GM10266 (cell line): ENCODE measurements around the gene C19orf81.

Experiments used
- DNase-seq: peaks from one replicate; pipeline ENCODE4 v3.0.0; 2012; ENCODE audit errors: extremely low spot score
- CTCF ChIP-seq: IDR thresholded peaks from 2 replicates; pipeline ENCODE4 v1.5.1; 2012; ENCODE audit warnings: mild to moderate bottlenecking, low read depth; ENCODE audit not compliant: control insufficient read depth, insufficient read depth; ENCODE audit errors: missing control alignments

The C19orf81 gene

DNA sequence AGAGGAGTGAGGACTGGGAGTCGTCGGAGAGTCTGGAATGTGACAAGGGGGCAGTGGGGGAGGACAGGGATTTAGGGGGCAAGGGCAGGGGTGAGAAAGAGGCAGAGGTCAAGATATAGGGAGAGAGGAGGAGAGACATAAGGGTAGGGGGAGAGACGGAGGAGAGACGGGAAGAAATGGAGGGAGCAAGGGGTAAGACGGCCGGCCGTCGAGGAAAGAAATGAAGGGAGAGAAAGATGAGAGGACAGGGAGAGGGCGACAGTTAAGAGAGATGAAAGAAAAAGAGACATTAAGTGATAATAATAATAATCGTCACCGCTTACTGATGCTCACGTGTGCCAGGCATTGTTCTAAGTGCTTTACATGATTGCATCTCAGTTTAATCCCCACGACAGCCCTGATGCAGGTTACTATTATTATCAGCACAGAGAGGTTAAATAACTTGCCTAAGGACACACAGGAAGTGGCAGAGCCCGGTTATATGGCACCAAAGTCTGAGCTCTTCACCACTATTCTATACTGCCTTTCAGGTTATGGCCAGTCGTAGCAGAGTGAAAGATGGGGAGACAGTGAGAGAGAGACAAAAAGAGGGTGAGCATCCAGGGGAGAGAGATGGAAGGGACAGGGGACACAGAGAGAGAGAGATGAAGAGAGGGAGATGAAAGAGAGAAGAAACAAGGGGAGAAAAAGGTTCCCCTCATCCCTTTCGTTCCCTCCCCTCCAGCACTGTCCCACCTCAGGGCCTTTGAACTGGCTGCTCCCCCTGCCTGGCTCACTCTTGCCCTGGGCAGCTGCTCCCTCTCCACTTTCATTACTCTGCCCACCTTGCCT lies 13.6 kb downstream of the C19orf81 start:
- no peak for TF ChIP-seq CTCF
- DNase-seq, result no peak

DNA sequence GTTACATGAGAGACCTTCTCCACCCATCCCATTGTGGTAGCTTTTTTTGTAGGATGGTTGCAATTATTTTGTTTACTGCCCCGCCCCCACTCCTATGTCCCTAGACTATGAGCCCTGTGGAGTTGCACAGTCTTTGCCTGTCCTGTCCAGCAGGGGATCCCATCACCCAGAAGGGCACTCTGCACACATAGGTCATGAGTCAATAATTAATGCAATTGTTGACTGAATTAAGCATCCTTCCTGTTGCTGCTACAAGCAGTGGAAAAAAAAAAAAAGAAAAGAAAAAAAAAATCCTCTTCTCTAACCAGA lies 14.2 kb downstream of the C19orf81 start:
- TF ChIP-seq CTCF, result no peak

DNA sequence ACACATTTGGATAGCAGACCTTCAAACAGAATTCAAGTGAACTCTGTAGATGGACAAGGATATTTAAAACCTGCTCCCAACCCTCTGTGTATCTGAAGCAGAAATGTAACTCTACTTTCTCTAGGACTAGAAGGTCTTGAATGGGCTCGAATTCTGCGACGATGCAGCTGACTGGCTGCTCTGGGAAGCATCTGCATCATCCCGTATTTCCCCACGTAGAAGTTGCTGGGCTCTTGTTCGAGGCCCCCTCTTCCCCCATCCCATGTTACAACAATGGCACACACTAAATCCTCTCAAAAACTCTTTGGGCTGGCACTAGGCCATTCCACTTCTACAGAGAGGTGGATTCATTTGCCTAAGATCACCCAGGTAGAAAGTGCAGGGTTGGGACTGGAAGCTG lies 15.0 kb downstream of the C19orf81 start:
- no peak for TF ChIP-seq CTCF
- no peak for DNase-seq

More for the DNA sequence above, 14.2 kb downstream of the C19orf81 start:
- DNase-seq, result no peak

DNA sequence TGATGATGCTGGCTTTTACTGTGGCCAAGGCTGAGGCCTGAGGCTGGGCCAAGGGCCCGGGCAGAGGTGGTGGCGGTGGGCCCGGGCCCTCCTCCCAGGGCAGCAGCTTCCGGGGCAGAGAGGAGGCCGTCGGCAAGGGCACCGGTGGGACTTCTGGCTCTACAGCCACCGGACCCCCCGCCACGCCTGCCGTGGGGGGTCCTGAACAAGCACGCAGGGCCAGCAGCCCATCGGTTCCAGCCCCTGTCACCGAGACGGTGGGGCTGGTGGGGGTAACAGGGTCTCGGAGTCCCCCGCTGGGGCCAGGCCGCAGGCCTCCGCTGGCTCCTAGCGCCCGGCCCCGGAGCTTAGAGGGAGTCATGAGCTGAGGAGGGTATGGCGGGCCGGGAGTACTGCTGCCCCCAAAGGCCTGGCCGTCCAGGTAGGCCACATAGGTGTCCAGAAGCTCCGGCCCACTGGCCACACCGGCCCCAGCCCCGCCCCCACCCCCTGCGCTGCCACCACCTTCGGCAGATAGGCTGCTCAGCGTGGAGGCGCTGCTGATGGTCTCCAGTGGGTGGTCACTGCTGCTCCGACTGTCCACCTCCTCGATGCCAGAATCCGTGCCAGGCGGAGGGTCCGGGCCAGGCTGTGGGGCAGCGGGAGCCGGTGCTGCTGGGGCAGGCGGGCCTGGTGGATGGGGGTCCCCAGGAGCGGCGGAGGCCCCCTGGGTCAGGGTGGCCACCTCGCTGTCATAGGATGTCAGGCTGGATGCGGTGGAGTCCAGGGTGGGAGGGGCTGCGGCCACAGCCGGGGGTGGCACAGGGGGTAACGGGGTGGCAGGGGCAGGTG lies 17.3 kb downstream of the C19orf81 start:
- no peak for TF ChIP-seq CTCF
- DNase-seq, result no peak

DNA sequence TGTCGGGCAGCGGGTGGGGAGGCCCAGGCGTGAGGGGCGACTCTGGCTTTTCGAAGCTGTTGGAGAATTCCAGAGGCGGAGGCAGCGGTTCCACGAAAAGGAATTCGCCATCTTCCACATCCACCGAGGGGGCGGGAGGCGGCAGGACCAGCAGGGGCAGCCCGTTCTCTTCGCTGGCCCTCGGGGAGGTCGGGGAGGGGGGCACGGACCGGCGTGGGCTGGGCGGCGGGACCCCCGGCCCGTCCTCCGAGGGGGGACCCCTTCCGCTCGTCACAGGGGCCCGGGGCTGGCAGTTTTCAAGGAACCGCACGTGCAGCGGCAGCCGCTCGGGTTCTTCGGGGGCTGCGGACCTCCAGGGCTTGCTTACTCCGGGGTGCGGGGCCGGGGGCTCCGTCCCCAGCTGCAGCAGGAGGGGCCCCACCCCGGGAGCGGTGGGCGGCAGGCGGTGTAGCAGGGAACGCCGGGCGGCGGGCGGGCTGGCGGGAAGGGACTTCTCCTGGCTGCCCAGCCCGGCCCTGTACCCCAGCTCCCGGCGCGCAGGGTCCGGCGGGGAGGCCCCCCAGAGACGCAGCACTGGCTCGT lies 18.0 kb downstream of the C19orf81 start:
- no peak for TF ChIP-seq CTCF
- DNase-seq, result no peak

DNA sequence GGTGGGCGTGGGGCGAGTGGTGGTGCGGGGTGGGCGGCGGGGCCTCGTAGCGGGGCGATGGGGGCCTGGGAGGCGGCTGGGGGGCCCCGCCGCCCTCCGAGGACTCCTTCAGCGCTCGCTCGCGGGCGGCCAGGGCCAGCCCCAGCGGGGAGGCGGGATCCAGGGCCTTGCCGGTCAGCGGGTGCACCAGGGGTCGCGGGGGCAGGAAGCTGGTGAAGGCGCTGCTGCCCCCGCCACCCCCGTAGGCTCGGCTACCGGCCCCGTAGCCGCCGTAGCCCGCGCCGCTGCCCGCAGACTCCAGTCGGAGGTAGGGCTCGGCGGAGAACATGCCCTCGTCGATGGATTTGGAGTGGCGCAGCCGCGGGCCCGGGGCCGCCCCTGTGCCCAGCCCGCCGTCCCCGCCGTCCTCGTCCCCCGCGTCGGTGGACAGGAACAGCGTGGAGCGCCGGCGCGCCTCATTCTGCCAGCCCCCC lies 18.6 kb downstream of the C19orf81 start:
- TF ChIP-seq CTCF, result no peak
- DNase-seq, result no peak
